Measurements from ENCODE around the gene ARHGAP26.

- TF ChIP-seq CTCF (IDR thresholded peaks at IDR 0.05) (no peak), POLR2A (IDR thresholded peaks at IDR 0.05) (no peak)
These were observed 303.6 kb downstream of the ARHGAP26 start for GRCh38 chr5:143073766-143074165.
